Smooth muscle cell (in vitro differentiated cells): Measurements from ENCODE around the gene MAP3K6. TPM values are rescaled to one million over a fixed set of nuclear protein-coding genes. Genes with fewer than 3 reads are reported as not detected.
A peak's percentile ranks its signal among the peaks of the same experiment; 100 is the strongest.

ENCODE experiments used
- DNase-seq: peaks from one replicate; lab custom pipeline; 2025; ENCODE audit not compliant: unreplicated experiment; lab: John Stamatoyannopoulos, UW
- H2AFZ ChIP-seq: fragments of 200-600 bp; sonication (generic); 2 replicates; pipeline ENCODE4 v1.6.0; 2016; ENCODE audit warnings: antibody characterized with exemption, low read depth, mild to moderate bottlenecking
- H3F3A ChIP-seq: fragments of 200-600 bp; sonication (generic); 2 replicates; pipeline ENCODE4 v1.6.0; 2017; ENCODE audit warnings: antibody characterized with exemption, low read depth
- H3K27ac ChIP-seq: fragments of 200-600 bp; sonication (generic); 2 replicates; pipeline ENCODE4 v1.5.1; 2016; ENCODE audit warnings: low read depth, mild to moderate bottlenecking
- H3K27me3 ChIP-seq: fragments of 200-600 bp; sonication (generic); 2 replicates; pipeline ENCODE4 v1.6.1; 2016; ENCODE audit warnings: low read depth, mild to moderate bottlenecking
- H3K36me3 ChIP-seq: fragments of 200-600 bp; sonication (generic); 2 replicates; pipeline ENCODE4 v1.5.1; 2016; ENCODE audit warnings: low read depth
- H3K4me1 ChIP-seq: fragments of 200-600 bp; sonication (generic); 2 replicates; pipeline ENCODE4 v1.5.1; 2016; ENCODE audit warnings: low read depth
- H3K4me2 ChIP-seq: fragments of 200-600 bp; sonication (generic); 2 replicates; pipeline ENCODE4 v1.6.0; 2016; ENCODE audit warnings: mild to moderate bottlenecking
- H3K4me3 ChIP-seq: fragments of 200-600 bp; sonication (generic); 2 replicates; pipeline ENCODE4 v1.5.1; 2016; ENCODE audit warnings: mild to moderate bottlenecking
- H3K79me2 ChIP-seq: fragments of 200-600 bp; sonication (generic); 2 replicates; pipeline ENCODE4 v1.6.0; 2016; ENCODE audit warnings: low read depth, mild to moderate bottlenecking
- H3K9ac ChIP-seq: fragments of 200-600 bp; sonication (generic); 2 replicates; pipeline ENCODE4 v1.6.0; 2016; ENCODE audit warnings: low read depth
- H3K9me3 ChIP-seq: fragments of 200-600 bp; sonication (generic); replicated peaks from 2 replicates; pipeline ENCODE4 v1.5.1; 2016; ENCODE audit warnings: low read depth
- H4K20me1 ChIP-seq: fragments of 200-600 bp; sonication (generic); 2 replicates; pipeline ENCODE4 v1.6.0; 2016; ENCODE audit warnings: low read depth
- CTCF ChIP-seq: fragments of 200-600 bp; sonication (generic); IDR thresholded peaks from 2 replicates; pipeline ENCODE4 v1.5.1; 2017; ENCODE audit warnings: borderline replicate concordance, mild to moderate bottlenecking, antibody characterized with exemption; ENCODE audit not compliant: insufficient read depth, poor library complexity, severe bottlenecking
- WGBS: methylation state at CpG from one replicate; pipeline ENCODE4 v1.1.7; 2016; ENCODE audit warnings: low lambda C conversion rate; 5-methylcytosine and 5-hydroxymethylcytosine counted together
- polyA plus RNA-seq: library from polyadenylated mRNA; unstranded; fragments of >200 nt; fragmentation: Nextera tagmentation; extraction: Ambion mirVana; gene quantifications from 2 replicates; pipeline ENCODE4 v1.2.1, GENCODE V29; 2016
- total RNA-seq: library from RNA; depleted of rRNA; stranded (reverse); fragments of >200 nt; gene quantifications from 2 replicates; pipeline ENCODE4 v1.2.3, GENCODE V29; 2014

MAP3K6 gene
- total and polyA plus RNA-seq, 2 experiments from 2014 or later, result 14.1 to 29.0 TPM

DNA sequence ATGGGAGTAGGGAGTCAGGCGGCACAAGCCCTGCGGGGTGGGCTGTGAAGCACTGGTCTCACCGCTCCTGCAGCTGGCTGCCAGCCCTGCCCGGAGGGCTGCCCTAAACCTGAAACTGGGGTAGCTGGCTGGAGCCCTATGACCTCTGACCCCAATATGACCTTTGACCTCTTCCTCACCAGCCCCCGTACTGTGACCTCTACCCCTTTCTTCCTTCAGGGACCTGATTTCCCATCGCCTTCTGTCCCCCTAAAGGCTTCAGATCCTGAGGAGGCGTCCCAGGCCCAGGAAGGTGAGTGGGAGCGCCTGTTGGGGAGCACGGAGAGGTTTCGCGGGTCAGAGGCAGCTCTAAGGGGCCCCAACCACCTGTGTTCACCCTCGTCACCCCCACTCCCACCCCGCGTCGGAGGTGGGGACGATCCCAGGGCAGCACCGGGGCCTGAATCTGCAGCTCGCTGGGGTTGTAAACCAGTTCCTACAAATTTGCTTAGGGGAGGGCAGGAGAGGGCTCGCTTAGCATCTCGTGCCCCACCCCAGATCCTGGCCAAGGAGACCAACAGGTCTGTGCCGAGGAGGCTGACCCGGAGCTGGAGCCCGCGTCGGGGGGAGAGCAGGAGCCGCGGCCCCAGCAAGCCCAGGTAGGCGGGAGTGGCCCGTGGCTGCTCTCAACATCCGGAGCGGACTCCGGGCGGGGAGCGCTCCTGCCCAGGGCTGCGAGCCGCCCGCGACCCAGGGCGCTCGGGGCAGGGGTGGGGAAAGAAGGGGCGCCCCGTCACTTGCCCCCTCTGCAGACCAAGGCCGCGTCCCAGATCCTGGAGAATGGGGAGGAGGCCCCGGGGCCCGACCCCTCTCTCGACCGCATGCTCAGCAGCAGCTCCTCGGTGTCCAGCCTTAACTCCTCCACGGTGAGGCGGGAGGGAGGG lies 17.6 kb downstream of the MAP3K6 start:
- no peaks in the 10 kb centered on the region for H3K36me3 ChIP-seq
- peak overlapping the region; percentile 44 for H3K4me3 ChIP-seq
- H3K4me1 ChIP-seq, result peaks cover 7% of the 10 kb centered on the region
- H3F3A ChIP-seq, result no peaks in the 10 kb centered on the region
- TF ChIP-seq CTCF, result no peak
- H3K9me3 ChIP-seq, result no peaks in the 10 kb centered on the region
- H3K4me2 ChIP-seq, result peak overlapping the region; percentile 78
- H3K79me2 ChIP-seq, result no peaks in the 10 kb centered on the region
- 23% methylated on average over 37 of the region's 51 CpGs for WGBS
- no peaks in the 10 kb centered on the region for H4K20me1 ChIP-seq
- no peak overlapping the region for H3K9ac ChIP-seq
- H3K27me3 ChIP-seq, result no peaks in the 10 kb centered on the region
- no peak overlapping the region for H2AFZ ChIP-seq
- DNase-seq, result no peak
- no peak overlapping the region for H3K27ac ChIP-seq

- H3K27ac ChIP-seq, result no peak overlapping the region
- TF ChIP-seq CTCF, result no peak
- peaks cover 17% of the 10 kb centered on the region for H3K4me1 ChIP-seq
- no peak overlapping the region for H3K4me2 ChIP-seq
- H2AFZ ChIP-seq, result no peak overlapping the region
- WGBS, result 77% methylated on average over 14 of the region's 14 CpGs
- no peaks in the 10 kb centered on the region for H3K27me3 ChIP-seq
- no peaks in the 10 kb centered on the region for H4K20me1 ChIP-seq
- no peak overlapping the region for H3K9ac ChIP-seq
- no peak for DNase-seq
- H3K79me2 ChIP-seq, result no peaks in the 10 kb centered on the region
- no peak overlapping the region for H3K4me3 ChIP-seq
- no peaks in the 10 kb centered on the region for H3K36me3 ChIP-seq
- H3K9me3 ChIP-seq, result no peaks in the 10 kb centered on the region
- H3F3A ChIP-seq, result no peaks in the 10 kb centered on the region
Measured at GRCh38 chr1:27346991-27347624, 19.7 kb downstream of the MAP3K6 start.

DNA sequence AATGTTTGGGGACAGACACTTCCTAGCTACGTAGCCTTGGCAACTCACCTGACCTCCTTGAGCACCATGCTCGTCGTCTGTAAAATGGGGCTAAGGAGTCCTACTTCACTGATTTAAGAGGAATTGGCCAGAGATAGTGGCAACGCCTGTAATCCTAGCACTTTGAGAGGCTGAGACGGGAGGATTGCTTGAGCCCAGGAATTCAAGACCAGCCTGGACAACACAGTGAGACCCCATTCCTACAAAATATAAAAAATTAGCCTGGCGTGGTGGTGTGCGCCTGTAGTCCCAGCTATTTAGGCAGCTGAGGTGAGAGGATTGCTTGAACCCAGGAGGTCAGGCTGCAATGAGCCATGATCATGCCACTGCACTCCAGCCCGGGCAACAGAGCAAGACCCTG lies 20.4 kb downstream of the MAP3K6 start:
- TF ChIP-seq CTCF, result no peak
- Histone ChIP-seq H3F3A (no peaks in the 10 kb centered on the region), H3K4me1 (peaks cover 25% of the 10 kb centered on the region), H3K4me2 (no peak overlapping the region), H3K36me3 (no peaks in the 10 kb centered on the region), H4K20me1 (no peaks in the 10 kb centered on the region), H3K9me3 (no peaks in the 10 kb centered on the region), H2AFZ (no peak overlapping the region), H3K4me3 (no peak overlapping the region), H3K27ac (no peak overlapping the region), H3K27me3 (no peaks in the 10 kb centered on the region), H3K9ac (no peak overlapping the region), H3K79me2 (no peaks in the 10 kb centered on the region)
- 99% methylated on average over 8 of the region's 8 CpGs for WGBS
- no peak for DNase-seq
